GM19395 (cell line): Measurements from ENCODE around the gene C7orf57.

Source experiments
- ATAC-seq: cut with Tn5 transposase; IDR thresholded peaks from one replicate; pipeline ENCODE4 v1.9.1; 2021; ENCODE audit warnings: mild to moderate bottlenecking, moderate library complexity; ENCODE audit not compliant: unreplicated experiment

Gene C7orf57

DNA sequence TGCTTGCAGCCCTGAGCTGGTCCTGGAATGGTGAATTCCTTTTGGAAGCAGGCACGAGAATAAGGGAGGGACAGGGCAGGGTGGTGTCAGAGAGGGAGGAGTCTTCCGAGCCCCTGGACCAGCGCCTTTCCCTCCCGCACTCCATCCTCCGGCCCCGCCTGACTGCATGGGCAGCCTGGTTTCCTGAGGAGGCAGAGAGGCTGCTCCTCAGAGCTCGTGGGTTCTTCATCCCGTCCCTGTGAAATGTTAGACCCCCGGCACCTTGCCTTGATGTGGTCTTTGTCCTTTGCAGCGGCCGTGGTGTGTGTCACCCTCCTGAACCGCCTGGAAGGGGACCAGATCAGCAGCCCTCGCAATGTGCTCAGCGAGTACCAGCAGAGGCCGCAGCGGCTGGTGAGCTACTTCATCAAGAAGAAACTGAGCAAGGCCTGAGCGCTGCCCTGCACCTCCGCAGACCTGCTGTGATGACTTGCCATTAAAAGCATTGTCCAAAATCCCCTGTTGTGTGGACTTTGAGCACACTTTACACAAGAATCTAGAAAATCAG lies 72.7 kb downstream of the C7orf57 start:
- ATAC-seq = no peak

DNA sequence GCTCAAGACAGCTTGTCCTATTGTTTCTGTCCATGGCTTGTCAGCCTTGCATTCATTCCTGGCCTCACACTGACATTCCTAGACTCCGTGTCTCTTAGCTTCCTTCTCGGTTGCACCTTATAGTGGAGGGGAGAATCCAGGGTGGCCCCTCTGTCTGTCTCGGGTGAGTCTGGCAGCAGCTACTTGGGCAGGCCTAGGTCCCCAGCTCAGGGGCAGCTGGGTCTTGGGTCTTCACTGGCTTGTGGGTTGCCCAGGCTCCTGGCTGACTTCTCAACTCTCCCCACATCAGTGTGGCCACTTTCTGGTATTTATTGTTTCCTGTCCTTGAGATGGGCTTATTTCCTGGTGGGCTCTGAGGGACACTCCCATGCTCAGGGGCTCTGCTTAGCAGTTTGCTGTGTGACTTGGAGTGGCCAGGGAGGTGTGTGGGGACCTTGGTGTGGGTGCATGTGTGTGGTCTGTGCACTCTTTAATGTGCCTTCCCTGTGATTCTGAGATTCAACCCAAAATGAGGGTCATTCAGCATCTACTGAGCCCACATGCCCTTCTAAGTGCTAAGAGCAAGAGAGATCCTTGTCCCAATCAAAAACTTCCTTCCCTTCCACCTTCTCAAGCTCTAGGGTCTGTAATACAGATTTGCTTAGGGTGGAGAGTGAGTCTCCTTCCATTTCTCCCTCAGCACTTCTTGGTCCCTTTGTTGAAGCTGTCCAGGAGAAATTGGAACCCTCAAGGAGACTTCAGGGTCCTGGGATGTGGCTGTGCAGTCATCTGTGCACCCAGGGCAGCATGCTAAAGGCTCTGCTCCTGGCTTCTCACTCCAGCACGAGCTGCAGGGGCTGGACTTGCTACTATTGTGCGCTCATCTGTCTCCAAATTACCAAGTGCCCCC lies 73.9 kb downstream of the C7orf57 start:
- no peak for ATAC-seq

DNA sequence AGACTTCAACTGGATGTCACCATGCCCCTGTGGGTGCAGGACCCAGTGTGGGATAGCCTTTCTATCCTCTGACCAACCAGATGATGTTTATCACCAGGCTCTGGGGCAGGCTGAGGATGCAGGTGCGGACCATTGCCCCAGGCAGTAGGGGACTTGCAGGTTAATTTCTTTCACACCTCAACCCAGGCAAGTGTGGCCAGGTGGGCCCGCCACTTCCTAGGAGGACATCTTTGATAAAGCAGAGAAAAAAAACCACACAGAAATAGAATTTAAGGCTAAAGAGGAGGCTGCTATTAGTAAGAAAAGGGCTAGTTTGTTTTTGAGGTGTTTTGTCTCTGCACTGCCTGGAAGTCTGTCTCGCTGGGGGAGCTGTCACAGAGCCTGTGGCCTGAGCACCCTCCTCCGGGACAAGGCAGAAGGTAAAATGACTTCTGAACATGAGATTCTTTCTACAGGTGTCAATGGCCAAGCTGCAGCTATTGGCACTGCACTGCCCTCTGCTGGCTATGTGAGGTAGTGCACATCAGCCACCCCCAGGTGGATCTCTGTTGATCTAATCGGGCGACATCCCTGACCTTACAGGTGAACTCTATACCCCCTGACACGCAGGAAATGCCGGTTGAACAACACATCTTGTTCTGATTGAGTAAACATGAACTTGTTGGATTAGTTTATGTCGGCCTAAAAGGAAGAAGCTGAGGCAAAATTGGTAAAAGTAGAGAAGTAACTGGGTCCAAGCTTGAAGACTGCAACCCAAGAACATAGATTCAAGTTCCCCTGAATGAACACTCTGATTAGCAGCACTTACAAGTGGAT lies 74.7 kb downstream of the C7orf57 start:
- peak; percentile 97 for ATAC-seq

DNA sequence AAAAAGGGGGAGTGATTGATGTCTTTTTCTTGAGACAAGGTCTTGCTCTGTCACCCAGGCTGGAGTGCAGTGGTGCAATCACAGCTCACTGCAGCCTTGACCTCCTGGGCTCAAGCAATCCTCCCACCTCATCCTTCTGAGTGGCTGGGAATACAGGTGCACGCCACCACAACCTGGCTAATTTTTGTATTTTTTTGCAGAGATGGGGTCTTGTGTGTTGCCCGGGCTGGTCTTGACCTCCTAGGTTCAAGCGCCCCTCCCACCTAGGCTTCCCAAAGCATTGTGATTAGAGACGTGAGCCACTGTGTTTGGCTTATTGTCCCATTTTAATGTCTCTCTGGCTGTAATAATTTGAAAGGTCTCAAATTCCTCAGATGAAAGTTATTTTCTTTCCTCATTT lies 75.5 kb downstream of the C7orf57 start:
- no peak for ATAC-seq
